IMR-90 (cell line): ENCODE data around the gene B3GAT1. TPM values are rescaled to one million over a fixed set of nuclear protein-coding genes. Genes with fewer than 3 reads are reported as not detected.

Experiments
- ATAC-seq: fragments of 200-7000 bp; cut with Tn5 transposase; 2 replicates; pipeline ENCODE4 v1.9.1; 2020; ENCODE audit warnings: low read depth, mild to moderate bottlenecking, moderate library complexity
- BruUV-seq: library from RNA; stranded (reverse); fragments of 400-500 nt; replicated peaks from 2 replicates; lab custom pipeline; 2021; lab: Mats Ljungman, UMichigan
- CTCF ChIA-PET: fragments of 300-600 bp; formaldehyde crosslinking; extraction: SDS; loops from one replicate; lab custom pipeline; 2021; ENCODE audit warnings: antibody characterized with exemption; lab: Yijun Ruan, JAX
- POLR2A ChIA-PET: fragments of 300-600 bp; sonication (Branson Sonifier 250); formaldehyde crosslinking; loops from one replicate; lab custom pipeline; 2022; ENCODE audit warnings: antibody characterized with exemption; ENCODE audit not compliant: unreplicated experiment; lab: Charles Lee
- DNase-seq: peaks from one replicate; pipeline ENCODE4 v3.0.0; 2013
- H2AFZ ChIP-seq: replicated peaks from 2 replicates; pipeline ENCODE3; 2013; ENCODE audit warnings: low read length, mild to moderate bottlenecking; ENCODE audit not compliant: poor library complexity
- H2AK5ac ChIP-seq: 2 replicates; pipeline ENCODE4 v1.6.1; 2013; ENCODE audit warnings: low read depth, low read length, inconsistent platforms
- H2AK9ac ChIP-seq: replicated peaks from 2 replicates; pipeline ENCODE3; 2013; ENCODE audit warnings: mild to moderate bottlenecking, low read depth, low read length, moderate library complexity; ENCODE audit not compliant: poor library complexity
- H2BK120ac ChIP-seq: 2 replicates; pipeline ENCODE4 v1.6.1; 2013; ENCODE audit warnings: low read depth, low read length, inconsistent platforms
- H2BK15ac ChIP-seq: 3 replicates; pipeline ENCODE4 v1.6.1; 2013; ENCODE audit warnings: low read depth, low read length, inconsistent platforms
- H2BK20ac ChIP-seq: 2 replicates; pipeline ENCODE4 v1.6.1; 2013; ENCODE audit warnings: low read depth, mild to moderate bottlenecking, inconsistent platforms, low read length, moderate library complexity
- H2BK5ac ChIP-seq: 2 replicates; pipeline ENCODE4 v1.6.1; 2013; ENCODE audit warnings: mild to moderate bottlenecking, low read depth, low read length, inconsistent platforms; ENCODE audit not compliant: poor library complexity, severe bottlenecking
- H3K14ac ChIP-seq: replicated peaks from 2 replicates; pipeline ENCODE4 v1.6.1; 2013; ENCODE audit warnings: low read depth, low read length, inconsistent platforms
- H3K18ac ChIP-seq: 2 replicates; pipeline ENCODE4 v1.6.1; 2013; ENCODE audit warnings: low read depth, low read length, control low read depth
- H3K23ac ChIP-seq: 2 replicates; pipeline ENCODE4 v1.6.1; 2013; ENCODE audit warnings: low read depth, low read length, inconsistent platforms
- H3K27ac ChIP-seq: 2 replicates; pipeline ENCODE4 v1.5.1; 2013; ENCODE audit warnings: mild to moderate bottlenecking, control low read depth, low read length; ENCODE audit not compliant: insufficient read depth
- H3K27me3 ChIP-seq: 2 replicates; pipeline ENCODE4 v1.6.1; 2013; ENCODE audit warnings: low read length; ENCODE audit not compliant: control insufficient read depth, insufficient read depth
- H3K36me3 ChIP-seq: 2 replicates; pipeline ENCODE4 v1.6.1; 2013; ENCODE audit warnings: low read length, mixed read lengths; ENCODE audit not compliant: control insufficient read depth, insufficient read depth
- H3K4ac ChIP-seq: 2 replicates; pipeline ENCODE4 v1.6.1; 2013; ENCODE audit warnings: low read depth, low read length, inconsistent platforms
- H3K4me1 ChIP-seq: 2 replicates; pipeline ENCODE4 v1.6.1; 2013; ENCODE audit warnings: low read length, mixed read lengths; ENCODE audit not compliant: control insufficient read depth, insufficient read depth
- H3K4me2 ChIP-seq: 2 replicates; pipeline ENCODE4 v1.6.1; 2013; ENCODE audit warnings: low read depth, mild to moderate bottlenecking, control low read depth, low read length, moderate library complexity
- H3K4me3 ChIP-seq: 2 replicates; pipeline ENCODE4 v1.5.1; 2013; ENCODE audit warnings: low read depth, mild to moderate bottlenecking, control low read depth, low read length, moderate library complexity; ENCODE audit not compliant: insufficient read depth
- H3K56ac ChIP-seq: 2 replicates; pipeline ENCODE4 v1.6.1; 2013; ENCODE audit warnings: low read length, inconsistent platforms; ENCODE audit not compliant: insufficient read depth; ENCODE audit errors: extremely low read depth
- H3K79me1 ChIP-seq, 2 experiments: 2 replicates each; pipeline ENCODE4 v1.6.1; 2013; ENCODE audit warnings: low read length in 2 of 2, inconsistent platforms in 1 of 2, low read depth in 1 of 2
- H3K9ac ChIP-seq: 2 replicates; pipeline ENCODE4 v1.6.1; 2013; ENCODE audit warnings: low read depth, low read length, control low read depth
- H3K9me1 ChIP-seq: 2 replicates; pipeline ENCODE4 v1.6.1; 2013; ENCODE audit warnings: low read length, inconsistent platforms; ENCODE audit not compliant: insufficient read depth
- H3K9me3 ChIP-seq: 2 replicates; pipeline ENCODE4 v1.6.1; 2013; ENCODE audit warnings: low read length; ENCODE audit not compliant: control insufficient read depth, insufficient read depth
- H4K20me1 ChIP-seq: 2 replicates; pipeline ENCODE4 v1.6.1; 2013; ENCODE audit warnings: low read length, inconsistent platforms; ENCODE audit not compliant: insufficient read depth
- H4K5ac ChIP-seq: 2 replicates; pipeline ENCODE4 v1.6.1; 2013; ENCODE audit warnings: mild to moderate bottlenecking, low read depth, low read length, control low read depth
- H4K8ac ChIP-seq, 2 experiments: 2 replicates each; pipeline ENCODE4 v1.6.1; 2013; ENCODE audit warnings: low read depth in 2 of 2, low read length in 2 of 2, control low read depth in 1 of 2, inconsistent platforms in 1 of 2
- H4K91ac ChIP-seq: 2 replicates; pipeline ENCODE4 v1.6.1; 2013; ENCODE audit warnings: low read depth, low read length, inconsistent platforms; ENCODE audit not compliant: insufficient read depth
- BHLHE40 ChIP-seq: fragments of 150-350 bp; IDR thresholded peaks from 2 replicates; pipeline ENCODE4 v1.6.1; 2016; ENCODE audit warnings: mild to moderate bottlenecking, low read depth, low read length
- CEBPB ChIP-seq: IDR thresholded peaks from 2 replicates; pipeline ENCODE4 v1.6.1; 2012; ENCODE audit warnings: low read depth, low read length, improper control_type of control experiment
- CHD1 ChIP-seq: IDR thresholded peaks from 2 replicates; pipeline ENCODE4 v1.6.1; 2012; ENCODE audit warnings: low read depth, low read length, improper control_type of control experiment
- CTCF ChIP-seq: conservative IDR thresholded peaks from 2 replicates; pipeline ENCODE4 v1.5.1; 2012; ENCODE audit warnings: mild to moderate bottlenecking, low read depth, low read length, improper control_type of control experiment
- ELK1 ChIP-seq: fragments of 150-350 bp; IDR thresholded peaks from 2 replicates; pipeline ENCODE4 v1.6.1; 2016; ENCODE audit warnings: low read depth, mild to moderate bottlenecking, low read length, moderate library complexity, borderline replicate concordance
- FOS ChIP-seq: fragments of 150-350 bp; IDR thresholded peaks from 2 replicates; pipeline ENCODE4 v1.6.1; 2016; ENCODE audit warnings: low read depth, low read length
- MAFK ChIP-seq: IDR thresholded peaks from 2 replicates; pipeline ENCODE4 v1.6.1; 2012; ENCODE audit warnings: low read depth, low read length, improper control_type of control experiment
- MAZ ChIP-seq: IDR thresholded peaks from 2 replicates; pipeline ENCODE4 v1.6.1; 2012; ENCODE audit warnings: low read depth, mild to moderate bottlenecking, low read length, improper control_type of control experiment, moderate library complexity, borderline replicate concordance
- MXI1 ChIP-seq: IDR thresholded peaks from 2 replicates; pipeline ENCODE4 v1.6.1; 2012; ENCODE audit warnings: low read depth, mild to moderate bottlenecking, low read length, moderate library complexity, borderline replicate concordance
- NFE2L2 ChIP-seq: fragments of 150-350 bp; IDR thresholded peaks from 2 replicates; pipeline ENCODE4 v1.6.1; 2016; ENCODE audit warnings: low read depth, mild to moderate bottlenecking, low read length
- POLR2A ChIP-seq: IDR thresholded peaks from 2 replicates; pipeline ENCODE4 v1.6.1; 2012; ENCODE audit warnings: mild to moderate bottlenecking, low read depth, low read length
- RAD21 ChIP-seq: IDR thresholded peaks from 2 replicates; pipeline ENCODE4 v1.6.1; 2012; ENCODE audit warnings: low read length, improper control_type of control experiment
- RCOR1 ChIP-seq: IDR thresholded peaks from 2 replicates; pipeline ENCODE4 v1.6.1; 2012; ENCODE audit warnings: mild to moderate bottlenecking, low read length, improper control_type of control experiment; ENCODE audit not compliant: insufficient replicate concordance
- RFX5 ChIP-seq: IDR thresholded peaks from 2 replicates; pipeline ENCODE4 v1.8.0; 2012; ENCODE audit warnings: low read depth, mild to moderate bottlenecking, low read length, moderate library complexity
- SMC3 ChIP-seq: fragments of 150-350 bp; IDR thresholded peaks from 2 replicates; pipeline ENCODE4 v1.6.1; 2016; ENCODE audit warnings: low read depth, mild to moderate bottlenecking, antibody characterized with exemption, low read length, moderate library complexity
- USF2 ChIP-seq: fragments of 150-350 bp; IDR thresholded peaks from 2 replicates; pipeline ENCODE4 v1.6.1; 2017; ENCODE audit warnings: mild to moderate bottlenecking, antibody characterized with exemption, low read length, low read depth
- WGBS, 2 experiments: methylation state at CpG; one replicate each; pipeline versions ENCODE4 v1.1.5 to v1.1.7; 2013; ENCODE audit warnings: missing lambda C conversion rate in 2 of 2; ENCODE audit not compliant: insufficient read length in 1 of 2; ENCODE audit errors: extremely low coverage in 2 of 2; 5-methylcytosine and 5-hydroxymethylcytosine counted together
- dilution Hi-C: fragments of 300-500 bp; cut with HindIII; formaldehyde crosslinking; loops from one replicate; pipeline ENCODE4 v1.14.3; 2018; ENCODE audit warnings: low sequenced_read_pairs; ENCODE audit not compliant: unreplicated experiment
- in situ Hi-C: fragments of 300-500 bp; cut with MboI; formaldehyde crosslinking; loops from 3 replicates; pipeline ENCODE4 v1.14.3; 2019; ENCODE audit warnings: low sequenced_read_pairs, inconsistent platforms, mixed read lengths
- intact Hi-C: fragments of 100-400 bp; cut with micrococcal nuclease; formaldehyde crosslinking; loops from 2 replicates; pipeline ENCODE4 v1.10.0; 2022
- polyA plus RNA-seq, 3 experiments: library from polyadenylated mRNA; depleted of rRNA; stranded (reverse); fragments of >200 nt; gene quantifications; 2 replicates each; pipeline ENCODE4 v1.2.3, GENCODE V29; 2012; ENCODE audit warnings: low replicate concordance in 1 of 3
- total RNA-seq: library from RNA; depleted of rRNA; stranded (reverse); fragments of >200 nt; gene quantifications from 2 replicates; pipeline ENCODE4 v1.2.3, GENCODE V29; 2012

Gene B3GAT1
- total and polyA plus RNA-seq, 2 of the 4 experiments (the other 2 are of a cell fraction), result not detected

- H2AK9ac ChIP-seq, result no peak overlapping the region
- no peak overlapping the region for H3K27ac ChIP-seq
- CTCF ChIA-PET, result no interaction called here
- no peak overlapping the region for H2BK5ac ChIP-seq
- peaks cover 39% of the 10 kb centered on the region for H3K9me3 ChIP-seq
- no peaks in the 10 kb centered on the region for H4K20me1 ChIP-seq
- no peaks in the 10 kb centered on the region for H3K4me1 ChIP-seq
- intact Hi-C loops, result no loop called here
- no peak overlapping the region for H3K56ac ChIP-seq
- H3K36me3 ChIP-seq, result no peaks in the 10 kb centered on the region
- no peak overlapping the region for H2BK120ac ChIP-seq
- no peak overlapping the region for H3K4me2 ChIP-seq
- H3K79me1 ChIP-seq, result no peaks in the 10 kb centered on the region
- H2BK20ac ChIP-seq, result no peak overlapping the region
- no TSS peak for BruUV-seq
- no peak overlapping the region for H3K4ac ChIP-seq
- no peak overlapping the region for H4K91ac ChIP-seq
- DNase-seq (no peak), ATAC-seq (no peak)
- no peak overlapping the region for H2AK5ac ChIP-seq
- H3K14ac ChIP-seq, result no peak overlapping the region
- H2BK15ac ChIP-seq, result no peak overlapping the region
- dilution Hi-C loops, result no loop called here
- H3K9me1 ChIP-seq, result no peaks in the 10 kb centered on the region
- no peak overlapping the region for H3K23ac ChIP-seq
- H2AFZ ChIP-seq, result no peak overlapping the region
- no peak overlapping the region for H3K18ac ChIP-seq
- WGBS, 2 experiments, result 66% methylated on average over 7 of the region's 22 CpGs; no CpG with 5 or more reads in 1 of the 2 experiments
- TF ChIP-seq BHLHE40, result no peak
- no peak for TF ChIP-seq CTCF
- TF ChIP-seq MXI1, result no peak
- no peak for TF ChIP-seq CHD1
- no peak for TF ChIP-seq MAZ
- TF ChIP-seq FOS, result no peak
- TF ChIP-seq ELK1, result no peak
- no peak for TF ChIP-seq RFX5
- no peak for TF ChIP-seq USF2
- TF ChIP-seq RAD21, result no peak
- TF ChIP-seq MAFK, result no peak
- no peak for TF ChIP-seq RCOR1
- TF ChIP-seq CEBPB, result no peak
- no peak for TF ChIP-seq NFE2L2
- TF ChIP-seq POLR2A, result no peak
- no peak for TF ChIP-seq SMC3
- POLR2A ChIA-PET, result no interaction called here
- no peak overlapping the region for H4K8ac ChIP-seq
- no peaks in the 10 kb centered on the region for H3K27me3 ChIP-seq
- H3K9ac ChIP-seq, result no peak overlapping the region
- no peak overlapping the region for H3K4me3 ChIP-seq
- H4K5ac ChIP-seq, result no peak overlapping the region
- in situ Hi-C loops, result no loop called here
These were observed 40.4 kb downstream of the B3GAT1 start for GRCh38 chr11:134371436-134372185.
